GM13977 (cell line): ENCODE measurements around the gene STH.

Source experiments
- DNase-seq: peaks from one replicate; pipeline ENCODE4 v3.0.0; 2012; ENCODE audit warnings: low spot score
- CTCF ChIP-seq: IDR thresholded peaks from 2 replicates; pipeline ENCODE4 v1.5.1; 2012; ENCODE audit warnings: mild to moderate bottlenecking, control low read depth; ENCODE audit not compliant: insufficient read depth; ENCODE audit errors: extremely low read depth, missing control alignments
- in situ Hi-C: fragments of 300-500 bp; cut with MboI; formaldehyde crosslinking; loops from one replicate; pipeline ENCODE4 v1.12.0; 2022; ENCODE audit warnings: low sequenced_read_pairs, low pct_unique_long_range_greater_than_20kb, mixed read lengths, inconsistent platforms; ENCODE audit not compliant: unreplicated experiment

The STH gene

DNA sequence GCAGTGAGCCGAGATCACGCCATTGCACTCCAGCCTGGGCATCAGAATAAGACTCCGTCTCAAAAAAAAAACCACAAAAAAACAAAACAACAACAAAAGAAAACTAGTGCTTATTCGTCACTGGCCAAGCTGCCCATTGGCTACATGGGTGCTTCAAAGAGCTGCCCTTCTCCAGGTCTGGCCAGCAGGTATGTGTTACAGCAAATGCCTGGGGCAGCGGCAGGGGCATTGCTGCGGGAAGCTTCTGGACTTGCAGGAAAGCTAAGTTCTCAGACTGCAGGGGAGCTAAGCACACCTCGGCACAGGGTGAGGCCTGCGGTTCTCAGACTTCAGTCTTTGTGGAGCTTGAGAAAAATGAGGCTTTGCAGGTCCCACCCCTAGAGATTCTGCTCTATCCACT is 4.1 kb upstream of the STH start:
- in situ Hi-C loops, result no loop called here
- TF ChIP-seq CTCF, result no peak
- DNase-seq, result no peak

GRCh38 chr17:45995627-45996270 is 3.3 kb upstream of the STH start:
- in situ Hi-C loops, result no loop called here

GRCh38 chr17:45996282-45996937 is 2.6 kb upstream of the STH start:
- no peak for DNase-seq
- in situ Hi-C loops, result no loop called here

More at GRCh38 chr17:45995627-45996270, 3.3 kb upstream of the STH start:
- TF ChIP-seq CTCF, result no peak
- DNase-seq, result no peak

DNA sequence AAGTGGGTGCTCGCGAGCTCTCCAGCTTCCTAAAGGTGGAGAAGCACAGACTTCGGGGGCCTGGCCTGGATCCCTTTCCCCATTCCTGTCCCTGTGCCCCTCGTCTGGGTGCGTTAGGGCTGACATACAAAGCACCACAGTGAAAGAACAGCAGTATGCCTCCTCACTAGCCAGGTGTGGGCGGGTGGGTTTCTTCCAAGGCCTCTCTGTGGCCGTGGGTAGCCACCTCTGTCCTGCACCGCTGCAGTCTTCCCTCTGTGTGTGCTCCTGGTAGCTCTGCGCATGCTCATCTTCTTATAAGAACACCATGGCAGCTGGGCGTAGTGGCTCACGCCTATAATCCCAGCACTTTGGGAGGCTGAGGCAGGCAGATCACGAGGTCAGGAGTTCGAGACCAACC is 1.9 kb upstream of the STH start:
- in situ Hi-C loops, result no loop called here
- TF ChIP-seq CTCF, result no peak
- DNase-seq, result no peak

More at GRCh38 chr17:45996282-45996937, 2.6 kb upstream of the STH start:
- no peak for TF ChIP-seq CTCF

GRCh38 chr17:45997624-45998023 is 1.4 kb upstream of the STH start:
- DNase-seq, result no peak
- TF ChIP-seq CTCF, result no peak
- in situ Hi-C loops, result no loop called here

GRCh38 chr17:45999900-46000290 is 845 bp downstream of the STH start:
- TF ChIP-seq CTCF, result no peak
- in situ Hi-C loops, result loop anchor here (10.0 kb wide), 1 partner anchor 215 kb away; no protein-coding TSS in a partner anchor

More at GRCh38 chr17:45999900-46000290, 845 bp downstream of the STH start:
- DNase-seq, result no peak
